HG03108 (cell line): ENCODE results near the gene CTBP1.
"Not testable (repeated sequence)": the region's sequence is repeated elsewhere in the genome, so short reads cannot be mapped to it uniquely, and the experiment has no call there.

ENCODE experiments used
- ATAC-seq: cut with Tn5 transposase; IDR thresholded peaks from one replicate; pipeline ENCODE4 v1.9.1; 2021; ENCODE audit warnings: moderate library complexity; ENCODE audit not compliant: unreplicated experiment

CTBP1 gene

GRCh38 chr4:1248245-1249147 lies at the start of gene CTBP1:
TSS of gene CTBP1 (minus strand) at chr4:1249130. CDS start at chr4:1241331, 7,799 bp downstream.
- ATAC-seq, result peak; percentile 28

- ATAC-seq, result no peak
These were observed 49.5 kb upstream of the CTBP1 start for GRCh38 chr4:1298461-1298860.

- no peak for ATAC-seq
These were observed 48.8 kb upstream of the CTBP1 start for GRCh38 chr4:1297456-1298325.

GRCh38 chr4:1297023-1297395 lies 48.1 kb upstream of the CTBP1 start:
- no peak for ATAC-seq

- no peak for ATAC-seq
These were observed 47.5 kb upstream of the CTBP1 start for GRCh38 chr4:1296324-1297022.

GRCh38 chr4:1295405-1296055 lies 46.6 kb upstream of the CTBP1 start:
- ATAC-seq, result no peak

- ATAC-seq, result no peak
These were observed 46.0 kb upstream of the CTBP1 start for GRCh38 chr4:1294891-1295290.

- ATAC-seq, result no peak
These were observed 45.5 kb upstream of the CTBP1 start for GRCh38 chr4:1294424-1294823.

GRCh38 chr4:1293991-1294390 lies 45.1 kb upstream of the CTBP1 start:
- ATAC-seq, result no peak

- ATAC-seq, result no peak
These were observed 44.6 kb upstream of the CTBP1 start for GRCh38 chr4:1293531-1293941.

- not testable (repeated sequence) for ATAC-seq
These were observed 43.7 kb upstream of the CTBP1 start for GRCh38 chr4:1292703-1293011.

- ATAC-seq, result no peak
These were observed 43.2 kb upstream of the CTBP1 start for GRCh38 chr4:1291996-1292702.

GRCh38 chr4:1291091-1291490 lies 42.2 kb upstream of the CTBP1 start:
- no peak for ATAC-seq

- no peak for ATAC-seq
These were observed 41.4 kb upstream of the CTBP1 start for GRCh38 chr4:1290165-1290977.

- peak; percentile 92 for ATAC-seq
These were observed 40.6 kb upstream of the CTBP1 start, which contains the start of gene MAEA for GRCh38 chr4:1289207-1290164. TSS of gene MAEA (plus strand) at chr4:1289891. CDS start at chr4:1289914, 23 bp downstream.

- ATAC-seq, result no peak
These were observed 39.9 kb upstream of the CTBP1 start for GRCh38 chr4:1288786-1289185.

- ATAC-seq, result no peak
These were observed 37.0 kb upstream of the CTBP1 start for GRCh38 chr4:1285790-1286553.
